Gastroesophageal sphincter (tissue), 4 donors: ENCODE data around the gene CMSS1. TPM values are rescaled to one million over a fixed set of nuclear protein-coding genes. Genes with fewer than 3 reads are reported as not detected.

Experiments used
- ATAC-seq: fragments of 150-250 bp; one replicate; pipeline ENCODE4 v1.9.1; 2016; ENCODE audit warnings: mild to moderate bottlenecking, moderate library complexity
- H3K27ac ChIP-seq, 4 donors: fragments of 200-600 bp; sonication (generic) in 3 of 4; 1 replicate in 3 of 4; 2 replicates in 1 of 4; pipeline ENCODE4 v1.5.1; 2016 to 2019
- H3K27me3 ChIP-seq: fragments of 200-600 bp; sonication (generic); one replicate; pipeline ENCODE4 v1.5.1; 2019
- H3K36me3 ChIP-seq, 2 donors: fragments of 200-600 bp; sonication (generic); one replicate each; pipeline ENCODE4 v1.5.1; 2019; ENCODE audit warnings: control low read depth in 1 of 2
- H3K4me1 ChIP-seq, 3 donors: fragments of 200-600 bp; sonication (generic); 1 replicate in 2 of 3; 2 replicates in 1 of 3; pipeline ENCODE4 v1.5.1; 2016 to 2019; ENCODE audit warnings: control low read depth in 2 of 3
- H3K4me3 ChIP-seq, 2 donors: fragments of 200-600 bp; sonication (generic); one replicate each; pipeline ENCODE4 v1.5.1; 2019; ENCODE audit warnings: mild to moderate bottlenecking in 1 of 2, moderate library complexity in 1 of 2
- H3K9me3 ChIP-seq, 3 donors: fragments of 200-600 bp; sonication (generic); one replicate each; pipeline ENCODE4 v1.5.1; 2017 to 2019; ENCODE audit warnings: control low read depth in 2 of 3
- EP300 ChIP-seq: sonication (generic); formaldehyde crosslinking; IDR thresholded peaks from one replicate; pipeline ENCODE4 v1.6.1; 2017; ENCODE audit warnings: antibody characterized with exemption, mild to moderate bottlenecking
- POLR2A ChIP-seq, 2 donors: fragments of 450-650 bp; IDR thresholded peaks; one replicate each; pipeline ENCODE4 v1.6.1; 2017; ENCODE audit warnings: antibody characterized with exemption in 2 of 2, mild to moderate bottlenecking in 2 of 2, moderate library complexity in 1 of 2
- POLR2AphosphoS5 ChIP-seq: sonication (generic); formaldehyde crosslinking; IDR thresholded peaks from one replicate; pipeline ENCODE4 v1.6.1; 2017; ENCODE audit warnings: antibody characterized with exemption
- WGBS, 2 donors: methylation state at CpG; one replicate each; pipeline ENCODE4 v1.1.5; 2018; ENCODE audit warnings: low coverage in 1 of 2; 5-methylcytosine and 5-hydroxymethylcytosine counted together
- total RNA-seq, 4 donors: library from RNA; depleted of rRNA; stranded (reverse); fragments of >200 nt; gene quantifications; one replicate each; pipeline ENCODE4 v1.1.0, GENCODE V29; 2016
- TF ChIP-seq, protein P1 (sequence below), 4 experiments: fragments of 200-600 bp in 2 of 4; fragments of 450-650 bp in 2 of 4; sonication (generic) in 1 of 4; IDR thresholded peaks; one replicate each; pipeline ENCODE4 v1.5.1; 2017 to 2019; ENCODE audit warnings: antibody characterized with exemption in 4 of 4, mild to moderate bottlenecking in 2 of 4, moderate library complexity in 2 of 4

The CMSS1 gene
- total RNA-seq, 4 donors from 2014 or later = 15.2 to 20.8 (median 16.6) TPM

DNA sequence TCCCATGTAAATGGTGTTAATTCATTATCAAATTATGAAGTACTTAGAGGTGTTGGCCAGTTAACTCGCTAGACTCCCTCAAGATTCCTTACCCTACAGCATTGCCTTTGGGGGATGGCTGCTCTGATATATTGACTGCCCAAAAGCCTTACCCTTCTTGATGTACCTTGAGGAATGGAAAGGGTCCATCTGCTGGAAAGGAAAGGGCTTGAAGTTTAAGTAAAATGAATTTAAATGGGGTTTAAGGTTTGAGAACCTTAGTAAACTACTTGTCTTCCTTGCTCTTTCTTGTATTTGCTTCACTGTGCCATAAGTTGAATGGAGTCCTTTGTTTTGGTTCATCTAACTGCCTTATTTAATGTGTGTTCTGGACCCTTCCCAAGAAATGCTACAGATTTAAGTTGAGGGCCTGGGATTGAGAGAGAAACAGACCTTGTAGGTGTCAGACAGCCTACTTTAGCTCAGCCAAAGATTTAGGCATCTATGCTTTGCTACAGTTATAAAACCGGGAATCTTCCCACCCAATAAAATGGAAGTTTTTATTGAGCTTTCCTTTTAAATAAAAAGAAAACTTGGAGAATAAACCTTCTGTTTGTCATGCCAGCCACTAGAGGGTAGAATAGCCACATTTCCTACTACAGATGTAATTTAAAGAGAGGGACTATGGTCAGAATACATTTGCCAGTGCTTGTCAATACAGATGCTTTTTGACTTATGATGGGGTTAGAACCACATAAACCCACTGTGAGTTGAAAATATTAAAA, 25.3 kb downstream of the CMSS1 start:
- Histone ChIP-seq H3K4me3 (no peak overlapping the region), H3K9me3 (no peaks in the 10 kb centered on the region), H3K36me3 (peaks cover 0 to 6% of the 10 kb centered on the region in 2 donors), H3K27me3 (no peaks in the 10 kb centered on the region), H3K27ac (peak overlapping the region; percentile 79 to 86 (median 82)), H3K4me1 (peaks cover 17 to 55% (median 20%) of the 10 kb centered on the region in 3 donors)
- TF ChIP-seq EP300 = no peak
- TF ChIP-seq, protein P1, sequence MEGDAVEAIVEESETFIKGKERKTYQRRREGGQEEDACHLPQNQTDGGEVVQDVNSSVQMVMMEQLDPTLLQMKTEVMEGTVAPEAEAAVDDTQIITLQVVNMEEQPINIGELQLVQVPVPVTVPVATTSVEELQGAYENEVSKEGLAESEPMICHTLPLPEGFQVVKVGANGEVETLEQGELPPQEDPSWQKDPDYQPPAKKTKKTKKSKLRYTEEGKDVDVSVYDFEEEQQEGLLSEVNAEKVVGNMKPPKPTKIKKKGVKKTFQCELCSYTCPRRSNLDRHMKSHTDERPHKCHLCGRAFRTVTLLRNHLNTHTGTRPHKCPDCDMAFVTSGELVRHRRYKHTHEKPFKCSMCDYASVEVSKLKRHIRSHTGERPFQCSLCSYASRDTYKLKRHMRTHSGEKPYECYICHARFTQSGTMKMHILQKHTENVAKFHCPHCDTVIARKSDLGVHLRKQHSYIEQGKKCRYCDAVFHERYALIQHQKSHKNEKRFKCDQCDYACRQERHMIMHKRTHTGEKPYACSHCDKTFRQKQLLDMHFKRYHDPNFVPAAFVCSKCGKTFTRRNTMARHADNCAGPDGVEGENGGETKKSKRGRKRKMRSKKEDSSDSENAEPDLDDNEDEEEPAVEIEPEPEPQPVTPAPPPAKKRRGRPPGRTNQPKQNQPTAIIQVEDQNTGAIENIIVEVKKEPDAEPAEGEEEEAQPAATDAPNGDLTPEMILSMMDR (IDR thresholded peaks at IDR 0.05) = peak; percentile 79 to 89 (median 86)
- peak; percentile 62 for ATAC-seq
- WGBS, 2 donors = 45 to 48% methylated on average over 2 of the region's 2 CpGs

DNA sequence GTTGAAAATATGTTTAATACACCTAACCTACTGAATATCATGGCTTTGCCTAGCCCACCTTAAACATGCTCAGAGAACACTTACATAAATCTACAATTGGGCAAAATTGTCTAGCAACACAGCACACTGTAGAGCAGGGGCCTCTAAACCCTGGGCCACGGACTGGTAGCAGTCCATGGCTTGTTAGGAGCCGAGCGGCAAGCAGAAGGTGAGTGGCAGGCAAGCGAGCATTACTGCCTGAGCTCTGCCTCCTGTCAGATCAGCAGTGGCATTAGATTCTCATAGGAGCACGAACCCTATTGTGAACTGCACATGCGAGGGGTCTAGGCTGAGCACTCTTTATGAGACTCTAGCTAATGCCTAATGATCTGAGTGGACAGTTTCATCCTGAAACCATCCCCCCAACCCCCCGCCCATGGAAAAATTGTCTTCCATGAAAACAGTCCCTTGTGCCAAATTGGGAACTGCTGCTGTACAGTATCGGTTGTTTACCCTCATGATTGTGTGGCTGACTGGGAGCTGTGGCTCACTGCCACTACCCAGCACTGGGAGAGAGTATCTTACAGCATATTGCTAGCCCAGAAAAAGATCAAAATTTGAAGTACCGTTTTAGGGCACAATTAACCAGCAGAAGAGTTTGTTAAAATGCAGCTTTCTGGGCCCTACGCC, 26.1 kb downstream of the CMSS1 start:
- Histone ChIP-seq H3K9me3 (peaks cover 0 to 2% (median 0%) of the 10 kb centered on the region in 3 donors), H3K27ac (peak overlapping the region; percentile 79 to 86 (median 82)), H3K27me3 (no peaks in the 10 kb centered on the region), H3K4me1 (peaks cover 20 to 62% (median 21%) of the 10 kb centered on the region in 3 donors), H3K4me3 (peak overlapping the region in 1 of 2 donors; percentile 26), H3K36me3 (peaks cover 0 to under 1% of the 10 kb centered on the region in 2 donors)
- ATAC-seq = peak; percentile 42
- TF ChIP-seq, protein P1 (IDR thresholded peaks at IDR 0.05) = no peak
- TF ChIP-seq POLR2AphosphoS5 (no peak), POLR2A (IDR thresholded peaks at IDR 0.05) (no peak), EP300 (no peak)
- 23 to 27% methylated on average over 3 to 8 of the region's 10 CpGs for WGBS, 2 donors

DNA sequence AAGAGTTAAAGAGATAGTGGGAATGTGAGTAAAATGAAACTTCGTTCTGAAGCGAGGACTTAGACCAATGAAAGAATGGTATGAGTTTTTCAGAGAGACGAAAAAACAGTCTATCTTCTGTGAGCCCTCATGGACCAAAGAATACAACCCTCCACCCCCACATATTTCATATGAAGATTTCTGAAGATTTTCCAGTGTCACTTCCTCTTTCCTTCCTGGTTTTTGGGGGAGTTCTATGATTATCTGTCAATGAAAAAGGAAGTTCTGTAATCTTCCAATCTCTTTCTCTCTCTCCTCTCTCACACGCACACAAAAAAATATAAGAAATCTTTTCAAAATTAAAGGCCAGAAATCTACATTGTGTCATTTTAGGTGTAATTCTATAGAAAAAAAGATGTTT, 27.7 kb downstream of the CMSS1 start:
- Histone ChIP-seq H3K36me3 (peaks cover 0 to 8% of the 10 kb centered on the region in 2 donors), H3K9me3 (peaks cover 0 to 14% (median 4%) of the 10 kb centered on the region in 3 donors), H3K4me1 (peaks cover 20 to 66% (median 23%) of the 10 kb centered on the region in 3 donors), H3K27me3 (no peaks in the 10 kb centered on the region), H3K4me3 (no peak overlapping the region), H3K27ac (peak overlapping the region; percentile 79 to 86 (median 82))
- no peak for ATAC-seq
- TF ChIP-seq, protein P1 (IDR thresholded peaks at IDR 0.05) = no peak
- TF ChIP-seq POLR2A (IDR thresholded peaks at IDR 0.05) (no peak), POLR2AphosphoS5 (no peak), EP300 (no peak)
- 29 to 37% methylated on average over 4 of the region's 4 CpGs for WGBS, 2 donors

DNA sequence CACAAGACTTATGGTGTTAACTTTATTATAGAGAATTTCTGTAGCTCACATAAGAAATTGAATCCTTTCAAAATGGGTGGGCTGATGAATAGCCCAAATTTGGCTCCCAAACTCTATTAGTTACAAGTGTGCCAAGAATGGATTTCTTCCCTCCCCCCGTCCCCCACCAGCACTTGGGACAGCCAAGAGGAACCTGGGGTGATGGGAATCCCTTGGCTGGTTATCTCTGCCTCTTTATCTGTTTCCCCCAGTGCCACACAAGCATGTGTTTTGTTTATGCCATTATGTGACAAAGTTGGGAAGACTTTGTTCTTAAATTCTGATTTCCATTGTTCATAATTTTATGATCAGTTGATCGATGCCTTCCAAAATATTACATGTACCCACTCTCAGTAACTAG, 28.3 kb downstream of the CMSS1 start:
- H3K9me3 ChIP-seq = peaks cover 0 to 20% (median 4%) of the 10 kb centered on the region in 3 donors
- 14 to 28% methylated on average over 1 to 2 of the region's 2 CpGs for WGBS, 2 donors
- ATAC-seq = no peak
- H3K27me3 ChIP-seq = no peaks in the 10 kb centered on the region
- H3K4me1 ChIP-seq = peaks cover 20 to 66% (median 23%) of the 10 kb centered on the region in 3 donors
- no peak overlapping the region for H3K4me3 ChIP-seq
- TF ChIP-seq, protein P1 (IDR thresholded peaks at IDR 0.05) = no peak
- TF ChIP-seq POLR2A (IDR thresholded peaks at IDR 0.05) (no peak), POLR2AphosphoS5 (no peak), EP300 (no peak)
- peak overlapping the region; percentile 79 to 86 (median 82) for H3K27ac ChIP-seq
- H3K36me3 ChIP-seq = peaks cover 0 to 14% of the 10 kb centered on the region in 2 donors
